A549 (cell line): ENCODE measurements around the gene LRIT2. TPM values are rescaled to one million over a fixed set of nuclear protein-coding genes. Genes with fewer than 3 reads are reported as not detected.

ENCODE experiments used
- ATAC-seq, 2 experiments: fragments of 200-7000 bp in 1 of 2; fragments of >200 bp in 1 of 2; cut with Nextera tagmentation in 1 of 2; cut with Tn5 transposase in 1 of 2; 3 replicates each; pipeline versions ENCODE4 v1.8.0 to v1.9.1; 2018 to 2020; ENCODE audit warnings: mild to moderate bottlenecking in 1 of 2, moderate library complexity in 1 of 2
- CTCF ChIA-PET: fragments of 300-600 bp; sonication (Branson Sonifier 250); formaldehyde crosslinking; extraction: SDS; loops from one replicate; lab custom pipeline; 2021; ENCODE audit warnings: antibody characterized with exemption, inconsistent platforms; lab: Yijun Ruan, JAX
- POLR2A ChIA-PET: fragments of 350-600 bp; formaldehyde crosslinking; extraction: SDS; loops from one replicate; lab custom pipeline; 2021; ENCODE audit warnings: antibody characterized with exemption, inconsistent platforms; lab: Yijun Ruan, JAX
- DNase-seq, 2 experiments: peaks; one replicate each; pipeline versions ENCODE4 v3.0.0 to v3.0.0-alpha.2; 2011 to 2016; ENCODE audit warnings: low read depth in 1 of 2, low spot score in 1 of 2
- FAIRE-seq: peaks from 2 replicates; lab custom pipeline; 2011; peaks lifted over from hg19 to GRCh38; lab: Jason Lieb, UNC
- H3K27ac ChIP-seq, 2 experiments: fragments of >200 bp; sonication (Bioruptor Twin); formaldehyde crosslinking; 3 replicates each; pipeline ENCODE4 v1.5.1; 2016 to 2017
- H3K4me1 ChIP-seq: fragments of >200 bp; sonication (Bioruptor Twin); formaldehyde crosslinking; 3 replicates; pipeline ENCODE4 v1.6.1; 2016
- H3K4me2 ChIP-seq: fragments of >200 bp; sonication (Bioruptor Twin); formaldehyde crosslinking; 3 replicates; pipeline ENCODE4 v1.6.1; 2016
- H3K4me3 ChIP-seq: fragments of >200 bp; sonication (Bioruptor Twin); formaldehyde crosslinking; 3 replicates; pipeline ENCODE4 v1.5.1; 2016
- H3K9me3 ChIP-seq: fragments of >200 bp; sonication (Bioruptor Twin); formaldehyde crosslinking; 3 replicates; pipeline ENCODE4 v1.6.1; 2016
- CBX8 ChIP-seq: fragments of 200-600 bp; sonication (generic); IDR thresholded peaks from 2 replicates; pipeline ENCODE4 v1.6.1; 2016
- CEBPB ChIP-seq, 2 experiments: fragments of >200 bp in 1 of 2; sonication (Bioruptor Twin) in 1 of 2; formaldehyde crosslinking in 1 of 2; IDR thresholded peaks; 2 replicates each; pipeline ENCODE4 v1.6.1; 2012 to 2016
- CHD4 ChIP-seq: fragments of 200-600 bp; sonication (generic); IDR thresholded peaks from 2 replicates; pipeline ENCODE4 v1.6.1; 2016; ENCODE audit warnings: antibody characterized with exemption, mild to moderate bottlenecking, borderline replicate concordance
- CTCF ChIP-seq: fragments of >200 bp; sonication (Bioruptor Twin); formaldehyde crosslinking; IDR thresholded peaks from 3 replicates; pipeline ENCODE4 v1.5.1; 2016
- E2F6 ChIP-seq: IDR thresholded peaks from 2 replicates; pipeline ENCODE4 v1.6.1; 2012; ENCODE audit warnings: low read depth, borderline replicate concordance
- FOSL2 ChIP-seq, 2 experiments: fragments of 450-650 bp in 1 of 2; fragments of >200 bp in 1 of 2; sonication (Bioruptor Twin) in 1 of 2; formaldehyde crosslinking; IDR thresholded peaks; 2 replicates each; pipeline versions ENCODE4 v1.5.0 to v1.6.1; 2016 to 2020; ENCODE audit warnings: mild to moderate bottlenecking in 1 of 2, moderate library complexity in 1 of 2
- FOXS1 ChIP-seq: fragments of 250-450 bp; sonication (Bioruptor Pico); IDR thresholded peaks from 2 replicates; pipeline ENCODE4 v1.5.0; 2020; ENCODE audit warnings: mild to moderate bottlenecking, moderate library complexity
- GATA3 ChIP-seq: IDR thresholded peaks from 2 replicates; pipeline ENCODE4 v1.6.1; 2012; ENCODE audit warnings: borderline replicate concordance
- HOXB13 ChIP-seq: fragments of 250-450 bp; sonication (Bioruptor Pico); IDR thresholded peaks from 2 replicates; pipeline ENCODE4 v1.5.0; 2020; ENCODE audit warnings: low read depth, mild to moderate bottlenecking, moderate library complexity
- JUN ChIP-seq, 2 experiments: fragments of >200 bp; sonication (Bioruptor Twin); formaldehyde crosslinking; IDR thresholded peaks; 2 replicates in 1 of 2; 3 replicates in 1 of 2; pipeline ENCODE4 v1.6.1; 2016 to 2017
- JUNB ChIP-seq: fragments of >200 bp; sonication (Bioruptor Twin); formaldehyde crosslinking; IDR thresholded peaks from 2 replicates; pipeline ENCODE4 v1.6.1; 2016
- KDM1A ChIP-seq: fragments of 200-600 bp; sonication (generic); IDR thresholded peaks from 2 replicates; pipeline ENCODE4 v1.6.1; 2016; ENCODE audit warnings: low read depth, mild to moderate bottlenecking
- KDM5A ChIP-seq: fragments of 200-600 bp; sonication (generic); IDR thresholded peaks from 2 replicates; pipeline ENCODE4 v1.6.1; 2016; ENCODE audit warnings: antibody characterized with exemption, mild to moderate bottlenecking
- MAFK ChIP-seq: fragments of 450-650 bp; IDR thresholded peaks from 2 replicates; pipeline ENCODE4 v1.6.1; 2014; ENCODE audit not compliant: partially characterized antibody
- MAZ ChIP-seq: fragments of 150-350 bp; IDR thresholded peaks from 2 replicates; pipeline ENCODE4 v1.6.1; 2014; ENCODE audit warnings: antibody characterized with exemption, low read depth, low read length, borderline replicate concordance
- NFE2L2 ChIP-seq: fragments of 150-350 bp; conservative IDR thresholded peaks from 2 replicates; pipeline ENCODE4 v1.6.1; 2014; ENCODE audit warnings: low read length
- POLR2A ChIP-seq: IDR thresholded peaks from 2 replicates; pipeline ENCODE4 v1.6.1; 2012; ENCODE audit warnings: mild to moderate bottlenecking, low read length
- POLR2AphosphoS2 ChIP-seq: conservative IDR thresholded peaks from 2 replicates; pipeline ENCODE4 v1.6.1; 2012; ENCODE audit warnings: low read length, improper control_type of control experiment, inconsistent platforms
- RAD21 ChIP-seq, 2 experiments: fragments of >200 bp in 1 of 2; sonication (Bioruptor Twin) in 1 of 2; formaldehyde crosslinking in 1 of 2; IDR thresholded peaks in 1 of 2; conservative IDR thresholded peaks in 1 of 2; 2 replicates in 1 of 2; 3 replicates in 1 of 2; pipeline ENCODE4 v1.6.1; 2012 to 2018; ENCODE audit warnings: inconsistent platforms in 1 of 2
- RARB ChIP-seq: fragments of 250-450 bp; sonication (Bioruptor Pico); IDR thresholded peaks from 2 replicates; pipeline ENCODE4 v1.8.0; 2021; ENCODE audit warnings: mild to moderate bottlenecking, moderate library complexity
- RFX5 ChIP-seq: fragments of 450-650 bp; IDR thresholded peaks from 2 replicates; pipeline ENCODE4 v1.7.1; 2014; ENCODE audit warnings: antibody characterized with exemption, mild to moderate bottlenecking, moderate library complexity
- SMC3 ChIP-seq: fragments of >200 bp; sonication (Bioruptor Twin); formaldehyde crosslinking; IDR thresholded peaks from 3 replicates; pipeline ENCODE4 v1.6.1; 2018; ENCODE audit warnings: inconsistent platforms
- ZSCAN20 ChIP-seq: fragments of 250-450 bp; sonication (Bioruptor Pico); IDR thresholded peaks from 2 replicates; pipeline ENCODE4 v1.8.0; 2022; ENCODE audit warnings: mild to moderate bottlenecking, moderate library complexity
- WGBS: methylation state at CpG from one replicate; pipeline ENCODE4 v1.1.6; 2017; ENCODE audit errors: missing lambda C conversion rate; 5-methylcytosine and 5-hydroxymethylcytosine counted together
- polyA plus RNA-seq, 4 experiments: library from polyadenylated mRNA; depleted of rRNA in 3 of 4; stranded (reverse); fragments of >200 nt; fragmentation: RNase III in 1 of 4; extraction: RNeasy Plus Mini Kit Qiagen cat#74134 plus additional on column Dnase treatment in 1 of 4; gene quantifications; 2 replicates in 3 of 4; 3 replicates in 1 of 4; pipeline ENCODE4 v1.2.3, GENCODE V29; 2011 to 2017
- TF ChIP-seq, protein P1 (sequence below): fragments of >200 bp; sonication (Bioruptor Twin); formaldehyde crosslinking; IDR thresholded peaks from 2 replicates; pipeline ENCODE4 v1.6.1; 2016
- TF ChIP-seq, protein P2 (sequence below): fragments of 150-350 bp; IDR thresholded peaks from 2 replicates; pipeline ENCODE4 v1.6.1; 2014; ENCODE audit warnings: low read depth, mild to moderate bottlenecking, low read length
- TF ChIP-seq, protein P3 (sequence below): fragments of 450-650 bp; IDR thresholded peaks from 2 replicates; pipeline ENCODE4 v1.6.1; 2014; ENCODE audit warnings: antibody characterized with exemption

The LRIT2 gene
- polyA plus RNA-seq, 2 of the 4 experiments (the other 2 are of a cell fraction) = not detected

GRCh38 chr10:84264611-84265141 lies 39.3 kb upstream of the LRIT2 start:
- DNase-seq = peak; percentile 58 to 69
- Histone ChIP-seq H3K27ac (no peak overlapping the region), H3K9me3 (no peaks in the 10 kb centered on the region), H3K4me1 (no peaks in the 10 kb centered on the region), H3K4me2 (peak overlapping the region; percentile 43; the same call in 2 of the 3 replicates), H3K4me3 (no peak overlapping the region)
- ChIA-PET POLR2A (no interaction called here), CTCF (interaction anchor here (0.6 to 15.3 kb wide), 29 partner anchors 8 to 274 kb away, joined by 3 to 341 read pairs (median 4); partner anchors contain the start of gene RGR)
- TF ChIP-seq POLR2A = no peak
- no peak for TF ChIP-seq E2F6
- TF ChIP-seq CTCF = peak; percentile 90
- TF ChIP-seq, protein P1, sequence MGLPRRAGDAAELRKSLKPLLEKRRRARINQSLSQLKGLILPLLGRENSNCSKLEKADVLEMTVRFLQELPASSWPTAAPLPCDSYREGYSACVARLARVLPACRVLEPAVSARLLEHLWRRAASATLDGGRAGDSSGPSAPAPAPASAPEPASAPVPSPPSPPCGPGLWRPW = no peak
- peak; percentile 92 for TF ChIP-seq RAD21 (conservative IDR thresholded peaks at IDR 0.05 in 1 of 2, IDR thresholded peaks at IDR 0.05 in 1 of 2)
- TF ChIP-seq SMC3 = peak; percentile 85
- WGBS = 7% methylated on average over 11 of the region's 11 CpGs
- ATAC-seq = peak; percentile 92 to 97
- FAIRE-seq = no peak

GRCh38 chr10:84263716-84264115 lies 38.4 kb upstream of the LRIT2 start:
- ATAC-seq = no peak
- DNase-seq = no peak
- Histone ChIP-seq H3K4me2 (no peak overlapping the region), H3K9me3 (no peaks in the 10 kb centered on the region), H3K27ac (no peak overlapping the region), H3K4me1 (no peaks in the 10 kb centered on the region), H3K4me3 (no peak overlapping the region)
- POLR2A ChIA-PET = no interaction called here
- no peak for FAIRE-seq
- TF ChIP-seq KDM5A = no peak
- no peak for TF ChIP-seq KDM1A
- TF ChIP-seq CHD4 = no peak
- TF ChIP-seq POLR2AphosphoS2 = no peak
- no peak for TF ChIP-seq CBX8
- TF ChIP-seq ZSCAN20 = no peak
- TF ChIP-seq, protein P2, sequence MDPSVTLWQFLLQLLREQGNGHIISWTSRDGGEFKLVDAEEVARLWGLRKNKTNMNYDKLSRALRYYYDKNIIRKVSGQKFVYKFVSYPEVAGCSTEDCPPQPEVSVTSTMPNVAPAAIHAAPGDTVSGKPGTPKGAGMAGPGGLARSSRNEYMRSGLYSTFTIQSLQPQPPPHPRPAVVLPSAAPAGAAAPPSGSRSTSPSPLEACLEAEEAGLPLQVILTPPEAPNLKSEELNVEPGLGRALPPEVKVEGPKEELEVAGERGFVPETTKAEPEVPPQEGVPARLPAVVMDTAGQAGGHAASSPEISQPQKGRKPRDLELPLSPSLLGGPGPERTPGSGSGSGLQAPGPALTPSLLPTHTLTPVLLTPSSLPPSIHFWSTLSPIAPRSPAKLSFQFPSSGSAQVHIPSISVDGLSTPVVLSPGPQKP = no peak
- no peak for TF ChIP-seq RAD21 (conservative IDR thresholded peaks at IDR 0.05 in 1 of 2, IDR thresholded peaks at IDR 0.05 in 1 of 2)
- 21% methylated on average over 5 of the region's 5 CpGs for WGBS
- CTCF ChIA-PET = interaction anchor here (0.8 to 15.3 kb wide), 20 partner anchors 9 to 275 kb away, joined by 3 to 341 read pairs (median 4); partner anchors contain the start of gene RGR

- H3K27ac ChIP-seq = no peak overlapping the region
- FAIRE-seq (no peak), ATAC-seq (no peak), DNase-seq (no peak)
- H3K4me3 ChIP-seq = no peak overlapping the region
- 57% methylated on average over 12 of the region's 13 CpGs for WGBS
- no peak overlapping the region for H3K4me2 ChIP-seq
- ChIA-PET CTCF (interaction anchor here (0.6 to 15.3 kb wide), 6 partner anchors 8 to 277 kb away, joined by 3 to 341 read pairs (median 3); no protein-coding TSS in a partner anchor), POLR2A (no interaction called here)
- H3K4me1 ChIP-seq = no peaks in the 10 kb centered on the region
- H3K9me3 ChIP-seq = no peaks in the 10 kb centered on the region
- TF ChIP-seq JUNB (no peak), KDM5A (no peak), HOXB13 (no peak), FOXS1 (CRISPR knock-in tag) (no peak), POLR2AphosphoS2 (no peak), JUN (IDR thresholded peaks at IDR 0.05) (no peak), FOSL2 (IDR thresholded peaks at IDR 0.05) (no peak), FOSL2 (CRISPR knock-in tag; IDR thresholded peaks at IDR 0.05) (no peak), RFX5 (no peak), GATA3 (no peak), MAZ (no peak), CEBPB (IDR thresholded peaks at IDR 0.05) (no peak), NFE2L2 (no peak), RARB (CRISPR knock-in tag) (no peak), MAFK (no peak)
- TF ChIP-seq, protein P3, sequence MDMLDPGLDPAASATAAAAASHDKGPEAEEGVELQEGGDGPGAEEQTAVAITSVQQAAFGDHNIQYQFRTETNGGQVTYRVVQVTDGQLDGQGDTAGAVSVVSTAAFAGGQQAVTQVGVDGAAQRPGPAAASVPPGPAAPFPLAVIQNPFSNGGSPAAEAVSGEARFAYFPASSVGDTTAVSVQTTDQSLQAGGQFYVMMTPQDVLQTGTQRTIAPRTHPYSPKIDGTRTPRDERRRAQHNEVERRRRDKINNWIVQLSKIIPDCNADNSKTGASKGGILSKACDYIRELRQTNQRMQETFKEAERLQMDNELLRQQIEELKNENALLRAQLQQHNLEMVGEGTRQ = no peak
- TF ChIP-seq, protein P2 = no peak
These were observed 37.0 kb upstream of the LRIT2 start for GRCh38 chr10:84262190-84262956.
